Peyer's patch (tissue), 4 donors: ENCODE data around the gene TACSTD2.
A peak's percentile ranks its signal among the peaks of the same experiment; 100 is the strongest.

Source experiments
- CTCF ChIP-seq, 6 experiments: fragments of 450-650 bp in 4 of 6; fragments of 200-600 bp in 2 of 6; sonication (generic) in 1 of 6; IDR thresholded peaks; one replicate each; pipeline ENCODE4 v1.5.1; 2017 to 2019; ENCODE audit warnings: antibody characterized with exemption in 6 of 6, mild to moderate bottlenecking in 3 of 6, moderate library complexity in 1 of 6
- POLR2A ChIP-seq, 2 donors: fragments of 450-650 bp; IDR thresholded peaks; one replicate each; pipeline ENCODE4 v1.5.1; 2017; ENCODE audit warnings: antibody characterized with exemption in 2 of 2, mild to moderate bottlenecking in 2 of 2, moderate library complexity in 2 of 2

GRCh38 chr1:58546520-58547308, 30.3 kb downstream of the TACSTD2 start, which contains the start of gene OMA1:
- TF ChIP-seq CTCF (IDR thresholded peaks at IDR 0.05) (peak; percentile 89 to 99 (median 97)), POLR2A (IDR thresholded peaks at IDR 0.05) (peak; percentile 78 to 93)
